ENCODE measurements around the gene CENPH.

DNA sequence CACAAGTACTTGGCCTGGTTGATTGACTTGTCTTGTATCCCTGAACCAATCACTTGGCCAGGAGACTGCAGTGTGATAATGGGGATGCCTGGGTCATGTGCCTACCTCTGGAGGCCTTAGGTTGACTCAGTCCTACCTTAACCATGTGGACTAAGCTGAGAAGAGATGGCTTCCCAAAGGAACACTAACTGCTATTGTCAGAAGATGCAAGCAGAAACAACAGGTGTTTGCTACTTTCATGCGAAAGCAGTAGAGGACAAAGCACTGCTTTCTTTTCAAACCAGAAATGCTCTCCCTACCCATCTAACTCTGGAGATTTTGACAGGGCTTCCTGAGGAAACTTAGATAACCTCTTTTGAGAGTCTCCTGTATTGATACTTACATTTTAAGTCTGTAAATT, 68.2 kb downstream of the CENPH start:
- TF ChIP-seq, protein P1, sequence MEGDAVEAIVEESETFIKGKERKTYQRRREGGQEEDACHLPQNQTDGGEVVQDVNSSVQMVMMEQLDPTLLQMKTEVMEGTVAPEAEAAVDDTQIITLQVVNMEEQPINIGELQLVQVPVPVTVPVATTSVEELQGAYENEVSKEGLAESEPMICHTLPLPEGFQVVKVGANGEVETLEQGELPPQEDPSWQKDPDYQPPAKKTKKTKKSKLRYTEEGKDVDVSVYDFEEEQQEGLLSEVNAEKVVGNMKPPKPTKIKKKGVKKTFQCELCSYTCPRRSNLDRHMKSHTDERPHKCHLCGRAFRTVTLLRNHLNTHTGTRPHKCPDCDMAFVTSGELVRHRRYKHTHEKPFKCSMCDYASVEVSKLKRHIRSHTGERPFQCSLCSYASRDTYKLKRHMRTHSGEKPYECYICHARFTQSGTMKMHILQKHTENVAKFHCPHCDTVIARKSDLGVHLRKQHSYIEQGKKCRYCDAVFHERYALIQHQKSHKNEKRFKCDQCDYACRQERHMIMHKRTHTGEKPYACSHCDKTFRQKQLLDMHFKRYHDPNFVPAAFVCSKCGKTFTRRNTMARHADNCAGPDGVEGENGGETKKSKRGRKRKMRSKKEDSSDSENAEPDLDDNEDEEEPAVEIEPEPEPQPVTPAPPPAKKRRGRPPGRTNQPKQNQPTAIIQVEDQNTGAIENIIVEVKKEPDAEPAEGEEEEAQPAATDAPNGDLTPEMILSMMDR (IDR thresholded peaks at IDR 0.05): no peak
- no peak for TF ChIP-seq POLR2A (IDR thresholded peaks at IDR 0.05)

All from esophagus squamous epithelium (tissue), 4 donors.